ENCODE data around the gene PLEKHO1.
A peak's percentile ranks its signal among the peaks of the same experiment; 100 is the strongest.
"Not testable (repeated sequence)": the region's sequence is repeated elsewhere in the genome, so short reads cannot be mapped to it uniquely, and the experiment has no call there.

The PLEKHO1 gene

DNA sequence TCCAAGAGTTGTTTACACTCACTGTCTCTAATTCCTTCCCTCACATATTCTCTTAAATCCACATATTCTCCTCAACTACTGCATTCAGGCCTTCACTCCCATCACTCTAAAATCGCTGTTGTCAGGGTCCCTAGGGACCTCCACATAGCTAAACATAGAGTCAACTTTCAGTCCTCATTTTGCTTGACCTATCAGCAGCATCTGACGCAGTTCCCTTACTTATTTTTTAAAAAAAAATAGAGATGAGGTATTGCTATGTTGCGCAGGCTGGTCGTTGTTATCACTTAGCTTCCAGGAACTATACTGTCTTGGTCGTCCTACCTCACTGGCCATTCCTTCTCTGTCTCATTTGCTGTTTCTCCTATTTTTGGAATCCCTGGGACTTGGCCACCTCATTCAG, 11.7 kb upstream of the PLEKHO1 start:
- Mint-ChIP-seq H3K9me3 (no peaks in the 10 kb centered on the region), H3K27me3 (no peaks in the 10 kb centered on the region), H3K4me1 (ENCODE audit: low read depth) (peaks cover 3% of the 10 kb centered on the region), H3K4me3 (no peak overlapping the region), H3K27ac (no peak overlapping the region), H3K36me3 (ENCODE audit: low read depth) (peaks cover 4% of the 10 kb centered on the region)

DNA sequence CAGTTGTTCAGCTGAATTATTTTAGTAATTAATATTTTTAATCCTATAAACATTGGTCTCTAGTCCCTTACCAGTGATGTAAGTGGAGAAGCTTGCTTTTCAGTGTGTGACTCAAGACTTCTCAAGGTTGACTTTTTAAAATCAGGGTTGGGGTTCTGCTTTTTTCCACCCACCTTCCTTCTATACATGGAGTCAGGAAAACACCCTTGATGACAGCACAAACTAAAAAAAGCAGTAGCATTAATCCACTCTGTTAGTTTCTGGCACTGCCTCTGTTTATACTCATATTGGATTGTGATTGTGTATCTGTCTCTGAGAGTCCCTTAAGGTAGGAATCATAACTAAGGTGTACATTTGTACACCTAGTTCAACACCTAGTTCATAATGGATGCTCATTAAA, 8.3 kb upstream of the PLEKHO1 start:
- Mint-ChIP-seq H3K9me3 (no peaks in the 10 kb centered on the region), H3K4me3 (no peak overlapping the region), H3K27me3 (no peaks in the 10 kb centered on the region), H3K27ac (peak overlapping the region; percentile 24), H3K36me3 (ENCODE audit: low read depth) (no peaks in the 10 kb centered on the region), H3K4me1 (ENCODE audit: low read depth) (peaks cover 17% of the 10 kb centered on the region)

DNA sequence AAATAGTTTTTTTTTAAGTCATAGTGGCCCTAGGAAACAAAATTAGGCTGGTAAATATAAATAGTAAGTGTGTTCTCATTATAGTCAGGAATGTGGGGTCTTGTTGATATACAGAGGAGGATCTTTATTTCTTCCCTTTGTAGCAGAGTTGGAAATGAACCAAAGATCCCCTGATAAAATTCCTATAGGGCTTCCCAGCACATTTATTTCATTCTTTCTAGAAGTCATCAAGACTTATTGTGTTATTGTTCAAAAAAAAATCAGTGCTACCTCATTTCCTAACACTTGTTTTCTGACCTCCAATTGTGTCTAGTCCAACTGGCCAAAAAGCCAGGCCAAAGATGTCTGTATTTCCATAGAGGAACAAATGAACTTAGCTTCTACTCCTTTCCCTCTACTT, 7.6 kb upstream of the PLEKHO1 start:
- Mint-ChIP-seq H3K36me3 (ENCODE audit: low read depth) (no peaks in the 10 kb centered on the region), H3K4me3 (no peak overlapping the region), H3K27me3 (no peaks in the 10 kb centered on the region), H3K9me3 (no peaks in the 10 kb centered on the region), H3K4me1 (ENCODE audit: low read depth) (peaks cover 21% of the 10 kb centered on the region), H3K27ac (no peak overlapping the region)

DNA sequence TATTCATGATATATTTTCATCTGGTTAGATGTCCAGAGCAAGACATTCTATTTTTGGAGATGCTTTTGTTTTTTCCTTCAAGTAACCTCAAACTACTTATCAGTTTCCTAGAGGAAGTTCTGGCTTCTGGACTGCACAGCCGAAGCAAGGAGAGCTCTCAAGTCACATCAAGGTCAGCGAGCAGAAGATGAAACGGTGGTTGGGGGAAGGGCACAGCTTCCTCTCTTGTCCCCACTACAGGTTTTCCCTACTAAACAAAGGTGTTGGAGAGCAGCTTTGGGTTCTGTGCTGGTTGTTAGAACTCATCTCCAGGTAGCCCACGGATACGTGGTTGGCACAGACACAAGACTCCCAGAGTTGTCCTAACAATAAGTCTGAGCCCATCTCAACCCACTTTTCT, 5.1 kb upstream of the PLEKHO1 start:
- Mint-ChIP-seq H3K36me3 (ENCODE audit: low read depth) (no peaks in the 10 kb centered on the region), H3K27me3 (no peaks in the 10 kb centered on the region), H3K4me3 (no peak overlapping the region), H3K9me3 (no peaks in the 10 kb centered on the region), H3K27ac (no peak overlapping the region), H3K4me1 (ENCODE audit: low read depth) (peaks cover 43% of the 10 kb centered on the region)

DNA sequence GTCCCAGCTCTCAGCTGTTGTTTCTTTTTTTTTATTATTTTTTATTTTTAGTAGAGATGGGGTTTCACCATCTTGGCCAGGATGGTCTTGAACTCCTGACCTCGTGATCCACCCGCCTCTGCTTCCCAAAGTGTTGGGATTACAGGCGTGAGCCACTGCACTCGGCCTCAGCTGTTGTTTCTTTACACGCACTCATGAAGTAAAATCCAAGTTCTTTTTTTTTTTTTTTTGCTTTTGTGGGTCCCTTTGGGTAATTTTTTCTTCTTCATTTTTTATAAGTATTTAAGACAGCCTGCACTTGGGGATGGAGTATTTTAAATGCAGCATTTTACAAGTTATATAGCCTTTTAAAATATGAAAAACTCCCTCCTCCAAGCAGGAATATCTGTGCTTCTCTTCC, 3.7 kb upstream of the PLEKHO1 start:
- H3K27ac Mint-ChIP-seq; H3K36me3 Mint-ChIP-seq (ENCODE audit: low read depth); H3K4me3 Mint-ChIP-seq; H3K9me3 Mint-ChIP-seq; H3K27me3 Mint-ChIP-seq: not testable (repeated sequence)
- H3K4me1 Mint-ChIP-seq (ENCODE audit: low read depth), result peaks cover 45% of the 10 kb centered on the region

DNA sequence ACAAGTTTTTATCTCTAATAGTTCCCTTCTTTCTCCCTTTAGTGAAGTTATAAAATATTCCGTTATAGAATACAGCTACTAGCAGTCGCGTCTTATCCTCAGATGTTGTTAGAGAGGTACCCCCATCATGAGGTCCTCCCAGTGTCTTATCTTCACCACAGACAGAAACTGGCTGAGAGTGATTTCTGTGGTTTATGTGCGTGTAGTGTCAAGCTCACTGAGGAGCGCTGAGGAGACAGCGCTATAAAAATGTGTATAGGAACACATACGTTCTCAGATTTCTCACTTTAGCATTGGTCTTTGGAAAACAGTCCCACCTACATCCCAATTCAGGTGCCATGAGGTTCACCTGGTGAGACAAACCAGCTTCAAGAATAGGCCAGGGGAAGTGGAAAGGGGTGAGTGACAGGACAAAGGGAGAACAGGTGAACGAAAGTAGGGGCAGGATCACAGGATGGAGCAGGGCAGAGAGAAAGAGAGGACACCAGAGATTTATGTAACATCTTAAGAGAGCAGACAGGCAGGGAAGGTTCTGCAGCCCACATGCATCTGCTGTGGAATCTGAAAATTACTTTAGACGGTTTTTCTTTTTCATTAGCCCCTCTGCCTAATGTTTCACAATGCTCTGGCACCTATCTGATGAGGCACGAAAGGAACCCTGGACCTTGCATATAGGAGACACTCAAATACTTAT, 2.7 kb upstream of the PLEKHO1 start:
- Mint-ChIP-seq H3K36me3 (ENCODE audit: low read depth) (no peaks in the 10 kb centered on the region), H3K9me3 (no peaks in the 10 kb centered on the region), H3K27ac (no peak overlapping the region), H3K4me1 (ENCODE audit: low read depth) (peaks cover 52% of the 10 kb centered on the region), H3K4me3 (no peak overlapping the region), H3K27me3 (no peaks in the 10 kb centered on the region)

DNA sequence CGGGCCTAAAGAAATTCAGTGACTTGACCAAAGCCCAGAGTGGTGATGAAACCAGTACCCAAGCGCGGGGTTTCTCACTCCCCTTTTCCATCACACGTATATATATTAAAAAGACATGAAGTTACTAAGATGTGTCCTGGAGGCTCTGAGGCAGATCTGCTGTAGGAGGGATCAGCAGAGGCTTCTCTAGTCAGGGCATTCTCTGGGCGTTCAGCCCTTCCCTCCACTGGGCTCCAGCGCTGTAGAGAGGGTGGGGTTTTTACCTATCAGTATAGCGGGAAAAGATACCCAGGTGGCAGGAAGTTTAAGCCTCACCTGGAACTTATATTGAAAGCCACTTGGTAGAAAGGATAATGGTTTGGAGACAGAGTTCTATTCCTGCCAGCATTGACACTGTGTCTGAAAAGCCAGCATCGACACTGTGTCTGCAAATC, 862 bp upstream of the PLEKHO1 start:
- H3K36me3 Mint-ChIP-seq (ENCODE audit: low read depth), result peaks cover 6% of the 10 kb centered on the region
- H3K27me3 Mint-ChIP-seq, result no peaks in the 10 kb centered on the region
- peak overlapping the region; percentile 78 for H3K27ac Mint-ChIP-seq
- no peaks in the 10 kb centered on the region for H3K9me3 Mint-ChIP-seq
- peaks cover 67% of the 10 kb centered on the region for H3K4me1 Mint-ChIP-seq (ENCODE audit: low read depth)
- H3K4me3 Mint-ChIP-seq, result peak overlapping the region; percentile 78

DNA sequence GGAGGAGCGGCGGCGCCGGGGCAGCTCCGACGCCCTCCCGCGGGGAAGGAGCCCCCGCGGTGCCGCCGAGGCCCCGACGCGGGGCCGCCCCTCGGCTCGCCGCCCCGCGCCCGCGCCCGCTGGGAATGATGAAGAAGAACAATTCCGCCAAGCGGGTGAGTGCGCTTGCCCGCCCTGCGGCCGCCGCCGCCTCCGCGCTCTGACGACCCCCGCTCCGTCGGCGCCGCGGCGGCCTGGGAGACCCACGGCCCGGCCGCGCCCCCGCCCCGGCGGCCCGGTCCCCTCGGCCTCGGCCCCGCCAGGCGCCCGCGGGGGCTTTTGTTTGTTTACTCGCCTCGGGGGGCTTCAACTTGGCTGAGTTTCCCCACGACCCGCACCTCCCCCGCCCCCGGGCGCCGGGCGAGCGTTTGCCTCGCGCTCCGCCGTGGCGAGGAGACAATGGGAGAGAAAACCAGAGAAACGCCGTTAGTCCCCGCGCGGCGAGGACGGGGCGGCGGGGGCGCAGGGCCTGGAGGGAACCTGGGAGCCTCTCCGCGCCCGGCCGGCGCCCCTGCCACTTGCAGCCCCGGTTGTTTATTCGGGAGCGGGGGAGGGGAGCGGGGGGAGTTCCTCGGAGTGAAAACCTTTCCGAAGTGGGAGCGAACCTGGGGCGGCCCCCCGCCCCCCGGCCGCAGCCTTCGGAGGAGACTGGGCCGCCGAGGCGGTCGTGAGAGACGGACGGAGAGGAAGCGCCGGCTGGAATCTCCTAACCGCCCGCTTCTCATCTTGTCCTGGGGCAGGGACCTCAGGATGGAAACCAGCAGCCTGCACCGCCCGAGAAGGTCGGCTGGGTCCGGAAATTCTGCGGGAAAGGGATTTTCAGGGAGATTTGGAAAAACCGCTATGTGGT, 661 bp downstream of the PLEKHO1 start:
- Mint-ChIP-seq H3K4me1 (ENCODE audit: low read depth) (peaks cover 61% of the 10 kb centered on the region), H3K9me3 (no peaks in the 10 kb centered on the region), H3K27ac (peak overlapping the region; percentile 83), H3K4me3 (peak overlapping the region; percentile 83), H3K27me3 (no peaks in the 10 kb centered on the region), H3K36me3 (ENCODE audit: low read depth) (peaks cover 20% of the 10 kb centered on the region)

DNA sequence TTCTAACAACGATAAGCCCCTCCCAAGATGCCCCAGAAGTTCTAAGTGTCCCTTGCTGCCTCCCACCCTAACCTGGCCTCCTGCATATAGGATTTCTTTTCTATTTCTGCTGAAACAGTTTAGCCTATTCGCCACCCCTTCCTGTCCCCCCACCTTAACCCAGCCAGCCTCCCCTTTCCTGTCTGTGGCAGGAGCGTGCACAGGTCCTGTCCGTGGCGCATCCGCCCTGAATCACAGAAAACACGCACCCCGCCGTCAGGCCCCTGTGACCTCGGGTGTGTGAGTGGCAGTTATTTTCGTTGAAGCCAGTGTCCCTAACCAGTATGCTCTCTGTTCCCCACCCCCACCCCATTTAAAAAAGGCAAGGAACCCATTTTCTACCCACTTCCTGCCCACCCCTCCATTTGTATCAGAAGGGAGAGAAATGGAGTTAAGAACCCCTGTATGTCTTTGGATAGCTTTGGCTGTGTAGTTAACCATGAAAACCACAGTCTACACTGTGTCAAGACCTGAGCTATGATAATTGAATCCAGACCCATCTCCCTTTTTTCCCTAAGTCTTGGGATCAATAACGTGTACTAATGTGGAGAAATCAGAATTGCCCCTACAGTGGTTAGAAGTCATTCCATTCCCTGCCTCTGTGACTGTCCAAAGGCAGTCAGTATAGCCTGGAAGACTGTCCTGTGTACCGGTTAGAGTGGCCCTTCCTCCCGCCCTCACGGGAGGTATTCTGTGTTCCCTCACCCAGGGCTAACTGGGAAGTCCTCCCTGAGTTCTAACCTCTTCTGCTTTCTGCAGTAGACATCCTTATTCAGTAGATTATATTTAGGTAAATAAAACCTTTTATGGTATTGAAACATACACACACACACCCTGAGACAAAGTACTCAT, 1.8 kb downstream of the PLEKHO1 start:
- Mint-ChIP-seq H3K36me3 (ENCODE audit: low read depth) (peaks cover 32% of the 10 kb centered on the region), H3K27me3 (no peaks in the 10 kb centered on the region), H3K4me1 (ENCODE audit: low read depth) (peaks cover 61% of the 10 kb centered on the region), H3K4me3 (peak overlapping the region; percentile 83), H3K9me3 (no peaks in the 10 kb centered on the region), H3K27ac (peak overlapping the region; percentile 83)

DNA sequence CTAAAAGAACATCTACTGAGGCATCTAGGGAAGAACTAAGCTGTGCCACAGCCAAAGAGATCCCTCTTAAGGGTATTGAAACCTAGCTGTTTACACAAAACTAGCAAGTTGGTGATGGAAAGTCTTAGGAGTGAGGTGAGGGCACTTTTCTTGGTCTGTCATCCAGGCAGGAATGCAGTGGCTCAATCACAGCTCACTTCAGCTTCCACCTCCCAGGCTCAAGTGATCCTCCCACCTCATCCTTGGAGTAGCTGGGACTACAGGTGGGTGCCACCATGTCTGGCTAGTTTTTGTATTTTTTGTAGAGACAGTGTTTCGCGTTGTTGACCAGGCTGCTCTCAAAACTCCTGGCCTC, 2.4 kb downstream of the PLEKHO1 start:
- no peaks in the 10 kb centered on the region for H3K9me3 Mint-ChIP-seq
- peaks cover 36% of the 10 kb centered on the region for H3K36me3 Mint-ChIP-seq (ENCODE audit: low read depth)
- peak overlapping the region; percentile 83 for H3K4me3 Mint-ChIP-seq
- H3K27ac Mint-ChIP-seq, result no peak overlapping the region
- H3K27me3 Mint-ChIP-seq, result no peaks in the 10 kb centered on the region
- H3K4me1 Mint-ChIP-seq (ENCODE audit: low read depth), result peaks cover 56% of the 10 kb centered on the region

DNA sequence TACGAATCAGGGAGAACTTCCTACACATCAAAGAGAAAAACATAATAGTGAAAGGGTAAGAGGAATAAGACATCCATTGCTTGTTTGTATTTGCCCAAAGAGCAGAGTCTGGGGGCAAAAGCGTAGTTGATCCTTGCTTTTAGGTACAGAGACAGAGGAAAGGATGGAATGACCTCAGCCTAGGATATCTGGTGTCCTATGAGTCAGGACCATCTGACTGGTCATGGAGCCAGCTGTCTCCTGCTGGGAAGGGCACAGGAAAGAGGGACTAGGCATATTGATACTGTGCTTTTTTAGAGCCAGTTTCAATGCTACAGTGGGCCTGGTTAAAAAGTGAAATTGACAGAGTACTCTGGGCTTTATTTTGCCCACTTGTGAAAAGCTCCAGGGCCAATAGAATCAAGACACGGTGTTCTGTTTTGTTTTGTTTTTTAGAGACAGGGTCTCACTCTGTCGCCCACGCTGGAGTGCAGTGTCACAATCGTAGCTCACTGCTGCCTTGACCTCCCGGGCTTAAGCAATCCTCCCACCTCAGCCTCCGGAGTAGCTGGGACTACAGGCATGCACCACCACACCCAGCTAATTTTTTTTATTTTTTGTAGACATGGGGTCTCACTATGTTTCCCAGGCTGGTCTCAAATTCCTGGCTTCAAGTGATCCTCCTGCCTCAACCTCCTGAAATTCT, 3.2 kb downstream of the PLEKHO1 start:
- Mint-ChIP-seq H3K27ac (no peak overlapping the region), H3K27me3 (no peaks in the 10 kb centered on the region), H3K4me1 (ENCODE audit: low read depth) (peaks cover 52% of the 10 kb centered on the region), H3K36me3 (ENCODE audit: low read depth) (peaks cover 42% of the 10 kb centered on the region), H3K4me3 (peak overlapping the region; percentile 25), H3K9me3 (no peaks in the 10 kb centered on the region)

DNA sequence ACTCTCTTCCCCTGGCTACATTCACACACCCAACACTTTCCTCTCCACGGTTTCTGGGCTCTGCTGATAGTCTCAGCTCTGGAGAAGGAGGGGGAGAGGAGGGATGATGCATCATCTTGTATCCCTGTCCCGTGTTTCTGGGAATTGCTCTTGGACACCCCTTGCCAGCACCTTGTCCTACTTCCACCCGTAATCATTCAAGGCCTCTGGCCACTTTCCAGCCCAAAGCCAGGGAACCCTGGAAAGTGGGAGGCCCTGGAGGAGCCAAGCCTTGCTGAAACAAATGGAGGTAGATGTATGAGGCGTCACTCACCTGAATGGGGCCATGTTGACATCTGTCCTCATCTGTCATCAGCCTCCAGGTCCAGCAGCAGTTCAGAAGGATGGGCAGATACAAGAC, 4.4 kb downstream of the PLEKHO1 start:
- Mint-ChIP-seq H3K4me1 (ENCODE audit: low read depth) (peaks cover 46% of the 10 kb centered on the region), H3K27me3 (no peaks in the 10 kb centered on the region), H3K4me3 (no peak overlapping the region), H3K27ac (no peak overlapping the region), H3K9me3 (no peaks in the 10 kb centered on the region), H3K36me3 (ENCODE audit: low read depth) (peaks cover 47% of the 10 kb centered on the region)

DNA sequence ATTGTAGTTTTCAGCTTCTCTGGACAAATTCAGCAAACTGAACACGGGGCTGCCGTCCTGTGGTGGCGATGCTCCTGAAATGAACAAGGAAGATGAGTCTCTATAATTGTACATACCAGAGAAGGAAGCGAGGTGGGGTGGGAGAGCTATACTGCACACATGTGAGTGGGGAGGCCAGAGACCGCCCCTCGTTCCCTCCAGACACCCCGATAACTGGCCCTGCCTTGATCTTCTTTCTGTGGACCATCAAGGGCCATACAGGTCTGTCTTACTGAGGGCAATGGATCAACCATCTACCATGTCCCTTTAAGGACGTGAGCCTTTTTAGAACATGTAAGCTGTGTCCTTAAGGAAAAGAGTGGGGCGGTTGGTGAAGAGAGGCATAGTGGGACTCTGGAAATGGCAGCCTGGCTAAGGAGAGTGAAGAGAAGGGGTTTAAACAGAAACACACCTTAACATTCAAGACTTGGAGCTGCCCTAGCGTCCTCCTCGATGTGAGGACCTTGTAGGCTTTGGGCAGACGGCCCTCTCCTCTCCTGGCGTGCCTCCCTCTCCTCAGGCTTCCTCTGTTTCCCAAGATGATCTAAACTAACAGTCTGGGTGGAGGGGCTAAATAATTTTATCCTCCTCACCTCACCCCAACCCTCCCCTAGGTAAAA, 5.8 kb downstream of the PLEKHO1 start:
- Mint-ChIP-seq H3K4me1 (ENCODE audit: low read depth) (peaks cover 57% of the 10 kb centered on the region), H3K27me3 (no peaks in the 10 kb centered on the region), H3K4me3 (no peak overlapping the region), H3K36me3 (ENCODE audit: low read depth) (peaks cover 47% of the 10 kb centered on the region), H3K9me3 (no peaks in the 10 kb centered on the region), H3K27ac (no peak overlapping the region)

Measured in stimulated activated naive CD8-positive, alpha-beta T cell treated with anti-CD3 and anti-CD28 coated beads, Interleukin-15, Interleukin-2, amounts not matched to agents 100 ng/mL and 50 ng/mL, for 24 hours (primary cell).